Measurements from ENCODE around the gene TMEM238.

- TF ChIP-seq CTCF (IDR thresholded peaks at IDR 0.05) (no peak), POLR2A (IDR thresholded peaks at IDR 0.05) (no peak)
Measured at GRCh38 chr19:55392820-55393761, 9.0 kb upstream of the TMEM238 start.

All from adrenal gland (tissue), 5 donors.